Measurements from ENCODE around the gene LRRC52.

- TF ChIP-seq CTCF (IDR thresholded peaks at IDR 0.05) (no peak), POLR2A (IDR thresholded peaks at IDR 0.05) (no peak)
Observed at GRCh38 chr1:165564561-165564960, 20.8 kb downstream of the LRRC52 start.
